ENCODE results near the gene SFT2D3. TPM values are rescaled to one million over a fixed set of nuclear protein-coding genes. Genes with fewer than 3 reads are reported as not detected.

SFT2D3 gene
- total RNA-seq, 2 donors from 2014 or later, result 2.5 to 2.9 TPM

- Mint-ChIP-seq H3K27ac (no peak overlapping the region), H3K36me3 (ENCODE audit: low read depth) (no peaks in the 10 kb centered on the region), H3K4me3 (no peak overlapping the region), H3K27me3 (peaks cover 32% of the 10 kb centered on the region), H3K9me3 (no peaks in the 10 kb centered on the region), H3K4me1 (no peaks in the 10 kb centered on the region)
- no peak for ATAC-seq (replicated peaks)
Observed at GRCh38 chr2:127661072-127661649, 40.1 kb upstream of the SFT2D3 start.

- Mint-ChIP-seq H3K9me3 (no peaks in the 10 kb centered on the region), H3K27ac (no peak overlapping the region), H3K4me3 (no peak overlapping the region), H3K27me3 (peaks cover 39% of the 10 kb centered on the region), H3K36me3 (ENCODE audit: low read depth) (no peaks in the 10 kb centered on the region), H3K4me1 (no peaks in the 10 kb centered on the region)
- no peak for ATAC-seq (replicated peaks)
Observed at GRCh38 chr2:127661949-127662510, 39.3 kb upstream of the SFT2D3 start.

- ATAC-seq (replicated peaks), result no peak
Observed at GRCh38 chr2:127662937-127663565, 38.2 kb upstream of the SFT2D3 start.

GRCh38 chr2:127663566-127664064 is 37.7 kb upstream of the SFT2D3 start:
- Mint-ChIP-seq H3K9me3 (no peaks in the 10 kb centered on the region), H3K4me3 (no peak overlapping the region), H3K27me3 (peaks cover 42% of the 10 kb centered on the region), H3K4me1 (no peaks in the 10 kb centered on the region), H3K27ac (no peak overlapping the region), H3K36me3 (ENCODE audit: low read depth) (no peaks in the 10 kb centered on the region)
- no peak for ATAC-seq (replicated peaks)

More at GRCh38 chr2:127662937-127663565, 38.2 kb upstream of the SFT2D3 start:
- H3K4me1 Mint-ChIP-seq, result no peaks in the 10 kb centered on the region
- H3K9me3 Mint-ChIP-seq, result no peaks in the 10 kb centered on the region
- no peak overlapping the region for H3K27ac Mint-ChIP-seq
- H3K27me3 Mint-ChIP-seq, result peaks cover 42% of the 10 kb centered on the region
- no peak overlapping the region for H3K4me3 Mint-ChIP-seq
- H3K36me3 Mint-ChIP-seq (ENCODE audit: low read depth), result no peaks in the 10 kb centered on the region

- Mint-ChIP-seq H3K4me3 (no peak overlapping the region), H3K4me1 (no peaks in the 10 kb centered on the region), H3K27me3 (peaks cover 46% of the 10 kb centered on the region), H3K27ac (no peak overlapping the region), H3K9me3 (no peaks in the 10 kb centered on the region), H3K36me3 (ENCODE audit: low read depth) (no peaks in the 10 kb centered on the region)
- no peak for ATAC-seq (replicated peaks)
Observed at GRCh38 chr2:127664065-127664894, 37.0 kb upstream of the SFT2D3 start.

- Mint-ChIP-seq H3K9me3 (no peaks in the 10 kb centered on the region), H3K4me3 (no peak overlapping the region), H3K27ac (no peak overlapping the region), H3K4me1 (no peaks in the 10 kb centered on the region), H3K27me3 (peaks cover 47% of the 10 kb centered on the region), H3K36me3 (ENCODE audit: low read depth) (no peaks in the 10 kb centered on the region)
- ATAC-seq (replicated peaks), result no peak
Observed at GRCh38 chr2:127664895-127665225, 36.4 kb upstream of the SFT2D3 start.

GRCh38 chr2:127665267-127665893 is 35.9 kb upstream of the SFT2D3 start:
- Mint-ChIP-seq H3K4me1 (no peaks in the 10 kb centered on the region), H3K27me3 (peaks cover 52% of the 10 kb centered on the region), H3K36me3 (ENCODE audit: low read depth) (no peaks in the 10 kb centered on the region), H3K4me3 (no peak overlapping the region), H3K27ac (no peak overlapping the region), H3K9me3 (no peaks in the 10 kb centered on the region)
- ATAC-seq (replicated peaks), result no peak

- H3K27ac Mint-ChIP-seq, result no peak overlapping the region
- H3K27me3 Mint-ChIP-seq, result peaks cover 48% of the 10 kb centered on the region
- no peaks in the 10 kb centered on the region for H3K9me3 Mint-ChIP-seq
- no peaks in the 10 kb centered on the region for H3K4me1 Mint-ChIP-seq
- no peaks in the 10 kb centered on the region for H3K36me3 Mint-ChIP-seq (ENCODE audit: low read depth)
- H3K4me3 Mint-ChIP-seq, result no peak overlapping the region
- ATAC-seq (replicated peaks), result no peak
Observed at GRCh38 chr2:127669056-127669455, 32.2 kb upstream of the SFT2D3 start.

- peaks cover 47% of the 10 kb centered on the region for H3K27me3 Mint-ChIP-seq
- no peaks in the 10 kb centered on the region for H3K36me3 Mint-ChIP-seq (ENCODE audit: low read depth)
- H3K9me3 Mint-ChIP-seq, result no peaks in the 10 kb centered on the region
- H3K4me1 Mint-ChIP-seq, result no peaks in the 10 kb centered on the region
- H3K27ac Mint-ChIP-seq, result no peak overlapping the region
- no peak overlapping the region for H3K4me3 Mint-ChIP-seq
- no peak for ATAC-seq (replicated peaks)
Observed at GRCh38 chr2:127670055-127670956, 31.0 kb upstream of the SFT2D3 start.

- Mint-ChIP-seq H3K27ac (no peak overlapping the region), H3K27me3 (peaks cover 45% of the 10 kb centered on the region), H3K36me3 (ENCODE audit: low read depth) (no peaks in the 10 kb centered on the region), H3K4me3 (no peak overlapping the region), H3K4me1 (no peaks in the 10 kb centered on the region), H3K9me3 (no peaks in the 10 kb centered on the region)
- no peak for ATAC-seq (replicated peaks)
Observed at GRCh38 chr2:127670957-127671290, 30.4 kb upstream of the SFT2D3 start.

- H3K4me1 Mint-ChIP-seq, result no peaks in the 10 kb centered on the region
- no peak overlapping the region for H3K4me3 Mint-ChIP-seq
- peaks cover 47% of the 10 kb centered on the region for H3K27me3 Mint-ChIP-seq
- no peak overlapping the region for H3K27ac Mint-ChIP-seq
- no peaks in the 10 kb centered on the region for H3K9me3 Mint-ChIP-seq
- H3K36me3 Mint-ChIP-seq (ENCODE audit: low read depth), result no peaks in the 10 kb centered on the region
- ATAC-seq (replicated peaks), result no peak
Observed at GRCh38 chr2:127671557-127672302, 29.6 kb upstream of the SFT2D3 start.

GRCh38 chr2:127672341-127673224 is 28.7 kb upstream of the SFT2D3 start:
- ATAC-seq (replicated peaks), result no peak
- Mint-ChIP-seq H3K9me3 (no peaks in the 10 kb centered on the region), H3K27me3 (peaks cover 50% of the 10 kb centered on the region), H3K4me3 (no peak overlapping the region), H3K36me3 (ENCODE audit: low read depth) (no peaks in the 10 kb centered on the region), H3K4me1 (no peaks in the 10 kb centered on the region), H3K27ac (no peak overlapping the region)
